GM19467 (cell line): Measurements from ENCODE around the gene INF2.
"Not testable (repeated sequence)": the region's sequence is repeated elsewhere in the genome, so short reads cannot be mapped to it uniquely, and the experiment has no call there.

ENCODE experiments used
- ATAC-seq: cut with Tn5 transposase; IDR thresholded peaks from one replicate; pipeline ENCODE4 v1.9.1; 2021; ENCODE audit warnings: mild to moderate bottlenecking, moderate library complexity; ENCODE audit not compliant: unreplicated experiment

INF2 gene

GRCh38 chr14:104656014-104656714 is 33.3 kb upstream of the INF2 start:
- no peak for ATAC-seq

DNA sequence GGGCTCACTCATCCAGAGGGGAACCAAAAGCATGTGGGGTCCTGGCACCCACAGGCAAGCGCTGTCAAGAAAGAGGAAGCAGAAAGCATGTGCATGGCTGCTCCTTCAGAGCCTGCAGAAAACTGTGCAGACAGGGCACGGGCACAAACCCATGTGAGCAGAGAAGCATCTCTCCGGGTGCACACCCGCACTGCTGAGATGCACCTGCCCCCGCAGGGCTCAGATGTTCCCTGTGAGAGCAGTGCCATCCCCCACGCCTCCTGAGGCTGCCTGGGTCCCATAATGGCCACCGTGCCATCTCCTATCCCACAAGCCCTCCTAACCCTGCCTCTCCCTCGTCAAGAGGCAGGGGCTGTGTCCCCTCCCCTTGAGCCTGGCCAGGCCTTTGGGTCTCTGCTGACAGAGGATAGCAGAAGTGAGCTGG is 32.3 kb upstream of the INF2 start:
- peak; percentile 37 for ATAC-seq

- ATAC-seq = no peak
Observed at GRCh38 chr14:104657563-104658324, 31.7 kb upstream of the INF2 start.

- ATAC-seq = no peak
Observed at GRCh38 chr14:104658325-104658712, 31.1 kb upstream of the INF2 start.

GRCh38 chr14:104659146-104659545 is 30.3 kb upstream of the INF2 start:
- no peak for ATAC-seq

DNA sequence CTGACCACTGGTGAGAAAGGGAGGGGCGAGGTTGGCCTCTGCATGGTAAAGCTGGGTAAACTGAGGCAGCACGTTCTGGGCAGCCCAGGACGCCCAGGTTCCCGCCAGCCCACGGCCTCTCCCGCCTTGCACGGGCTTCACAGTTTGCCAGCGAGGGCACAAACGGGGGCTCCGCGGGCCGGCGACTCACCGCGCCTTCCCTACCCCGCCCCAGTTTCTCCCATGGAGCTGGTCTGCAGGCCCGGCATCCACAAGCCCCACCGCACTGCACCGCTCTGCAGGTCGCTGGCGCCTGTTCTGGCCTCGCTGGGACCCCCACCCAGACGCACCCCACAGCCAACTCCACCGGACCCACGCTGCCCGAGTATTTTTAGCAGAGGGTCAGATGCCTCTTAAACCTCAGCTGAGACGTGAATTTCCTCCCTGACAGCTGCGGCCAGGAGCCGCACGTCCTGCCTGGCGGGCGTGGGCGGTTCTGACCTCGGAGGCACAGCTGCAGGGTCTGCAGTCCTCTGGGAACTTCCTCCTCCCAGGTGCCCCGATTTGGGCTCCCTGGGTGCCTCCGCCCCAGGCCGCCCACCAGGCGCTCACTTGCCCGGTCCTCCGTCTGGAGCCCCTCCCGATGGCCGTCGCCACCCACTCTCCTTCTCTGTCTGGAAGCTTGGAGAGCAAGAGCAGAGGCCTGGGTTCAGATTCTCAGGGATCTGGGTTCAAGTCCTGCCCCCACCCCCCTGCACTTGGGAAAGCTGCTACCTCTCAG is 29.5 kb upstream of the INF2 start:
- ATAC-seq = no peak

DNA sequence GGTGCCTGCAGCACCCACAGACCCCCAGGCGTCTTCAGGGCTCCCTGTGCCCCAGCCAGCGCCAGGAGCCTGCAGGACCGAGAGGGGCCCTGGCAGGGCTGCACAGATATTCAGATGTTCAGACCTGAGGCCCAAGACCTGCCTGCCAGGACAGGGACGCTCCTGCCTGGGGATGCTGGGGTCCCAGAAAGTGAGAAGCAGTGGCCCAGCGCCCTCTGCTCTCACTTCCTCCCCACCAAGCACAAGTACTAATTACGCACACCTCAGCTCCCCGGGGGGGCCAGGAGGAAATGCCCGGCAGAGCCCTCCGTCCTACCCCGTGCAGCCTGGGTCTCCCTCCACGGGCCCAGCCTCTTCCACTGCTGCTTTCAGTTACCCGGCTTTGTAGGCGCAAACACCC is 28.8 kb upstream of the INF2 start:
- peak; percentile 35 for ATAC-seq

GRCh38 chr14:104661086-104661485 is 28.3 kb upstream of the INF2 start:
- no peak for ATAC-seq

- not testable (repeated sequence) for ATAC-seq
Observed at GRCh38 chr14:104661528-104662157, 27.8 kb upstream of the INF2 start.

GRCh38 chr14:104662472-104662871 is 26.9 kb upstream of the INF2 start:
- ATAC-seq = not testable (repeated sequence)

- ATAC-seq = no peak
Observed at GRCh38 chr14:104664107-104664506, 25.3 kb upstream of the INF2 start.

GRCh38 chr14:104664588-104664987 is 24.8 kb upstream of the INF2 start:
- no peak for ATAC-seq

DNA sequence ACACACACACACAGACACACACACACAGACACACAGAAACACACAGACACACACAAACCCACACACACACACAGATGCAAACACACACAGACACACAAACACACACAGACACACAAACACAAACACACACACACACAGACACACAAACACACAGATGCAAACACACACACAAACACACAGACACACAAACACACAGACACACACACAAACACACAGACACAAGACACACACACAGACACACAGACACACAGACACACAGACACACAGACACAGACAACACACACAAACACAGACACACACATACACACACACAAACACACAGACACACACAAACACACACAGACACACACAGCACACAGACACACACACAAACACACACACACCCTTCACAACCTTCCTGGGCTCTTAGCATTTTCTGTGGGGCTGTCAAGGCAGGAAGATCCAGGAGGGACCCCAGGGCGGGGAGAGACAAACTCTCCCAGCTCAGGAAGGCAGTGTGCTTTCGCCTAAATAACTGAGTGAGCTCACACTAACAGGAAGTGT is 24.2 kb upstream of the INF2 start:
- no peak for ATAC-seq

DNA sequence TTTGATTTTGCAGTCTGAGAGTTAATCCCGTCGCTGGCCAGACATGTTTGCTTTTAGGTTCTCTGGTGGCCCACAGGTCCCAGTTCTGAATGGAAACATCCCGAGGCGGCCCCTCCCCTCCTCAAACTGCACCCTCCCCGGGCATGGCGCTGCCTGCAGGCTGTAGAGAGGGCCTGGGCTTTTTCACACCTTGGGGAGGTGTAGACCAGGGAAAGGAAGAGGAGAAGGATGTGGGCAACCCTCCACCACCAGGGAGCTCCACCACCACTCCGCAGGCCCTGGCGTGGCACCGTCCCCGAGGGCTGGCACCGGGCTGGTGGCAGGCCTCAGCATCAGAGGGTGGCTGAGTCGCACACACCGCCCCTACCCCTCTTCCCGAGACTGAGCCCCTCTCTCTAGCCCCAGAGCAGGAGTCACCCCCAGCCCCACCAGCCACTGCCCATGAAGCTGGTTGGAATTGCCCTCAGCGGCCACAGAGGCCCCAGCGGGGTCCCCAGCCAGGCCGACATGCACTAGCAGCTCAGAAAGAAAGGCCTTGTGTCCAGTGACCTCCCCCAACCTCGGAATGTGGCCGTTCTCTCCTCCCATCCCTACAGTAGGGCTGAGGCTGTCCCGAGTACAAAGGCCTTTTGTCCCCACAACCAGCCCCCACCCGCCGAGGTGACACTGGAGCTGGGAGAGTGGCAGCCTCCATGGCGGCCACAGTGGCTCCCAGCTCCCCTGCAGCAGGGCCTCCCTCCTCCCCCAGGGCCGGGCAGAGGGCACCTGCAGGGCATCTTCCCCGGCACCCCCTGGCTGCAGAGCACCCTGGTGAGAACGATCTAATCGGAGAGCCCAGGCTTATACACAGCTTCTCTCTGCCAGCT is 23.5 kb upstream of the INF2 start:
- ATAC-seq = no peak

DNA sequence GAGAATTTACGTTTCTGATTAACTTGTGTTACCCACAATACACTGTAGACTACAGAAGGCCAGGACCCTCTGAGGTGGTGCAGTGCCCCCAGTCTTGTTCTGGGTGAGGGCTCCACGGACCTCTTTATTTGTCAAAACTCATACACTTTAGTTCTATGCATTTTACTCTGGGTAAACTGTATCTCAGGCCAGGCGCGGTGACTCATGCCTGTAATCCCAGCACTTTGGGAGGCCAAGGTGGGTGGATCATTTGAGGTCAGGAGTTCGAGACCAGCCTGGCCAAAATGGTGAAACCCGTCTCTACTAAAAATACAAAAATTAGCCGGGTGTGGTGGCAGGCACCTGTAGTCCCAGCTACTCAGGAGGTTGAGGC is 22.9 kb upstream of the INF2 start:
- ATAC-seq = not testable (repeated sequence)

GRCh38 chr14:104666981-104667380 is 22.4 kb upstream of the INF2 start:
- ATAC-seq = no peak

DNA sequence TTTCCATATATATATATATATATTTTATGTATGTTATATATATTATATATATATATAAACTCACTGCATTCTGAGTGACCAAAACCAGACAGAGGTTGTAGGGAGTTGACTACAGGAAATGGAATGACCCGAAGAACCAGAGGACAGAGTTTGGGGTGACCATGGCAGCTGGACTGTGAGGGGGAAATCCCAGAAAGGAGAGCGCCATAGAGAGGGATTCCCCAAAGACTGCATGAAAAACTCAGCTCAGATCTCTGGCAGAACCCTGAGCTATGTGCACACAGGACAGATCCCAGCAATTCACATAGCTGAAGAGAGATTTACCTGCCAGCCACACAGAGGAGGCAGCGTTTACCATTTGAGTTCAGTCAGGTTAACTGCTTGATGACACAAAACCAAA is 19.7 kb upstream of the INF2 start:
- no peak for ATAC-seq

GRCh38 chr14:104671330-104671977 is 18.0 kb upstream of the INF2 start:
- not testable (repeated sequence) for ATAC-seq

DNA sequence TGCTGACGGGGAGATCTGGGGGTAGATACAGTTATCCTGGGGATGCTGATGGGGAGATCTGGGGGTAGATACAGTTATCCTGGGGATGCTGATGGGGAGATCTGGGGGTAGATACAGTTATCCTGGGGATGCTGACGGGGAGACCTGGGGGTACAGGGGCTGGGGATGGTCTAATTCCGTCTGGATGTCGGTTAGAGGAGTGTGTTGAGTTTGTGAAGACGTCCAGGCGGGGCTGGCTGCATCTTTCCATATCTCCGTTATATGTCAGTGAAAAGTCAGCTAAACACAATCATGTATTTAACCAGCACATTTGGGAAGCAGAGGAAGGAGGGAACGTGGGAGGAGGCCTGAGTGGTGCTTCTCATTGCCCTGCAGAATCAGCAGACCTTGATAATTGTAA is 17.3 kb upstream of the INF2 start:
- ATAC-seq = not testable (repeated sequence)

DNA sequence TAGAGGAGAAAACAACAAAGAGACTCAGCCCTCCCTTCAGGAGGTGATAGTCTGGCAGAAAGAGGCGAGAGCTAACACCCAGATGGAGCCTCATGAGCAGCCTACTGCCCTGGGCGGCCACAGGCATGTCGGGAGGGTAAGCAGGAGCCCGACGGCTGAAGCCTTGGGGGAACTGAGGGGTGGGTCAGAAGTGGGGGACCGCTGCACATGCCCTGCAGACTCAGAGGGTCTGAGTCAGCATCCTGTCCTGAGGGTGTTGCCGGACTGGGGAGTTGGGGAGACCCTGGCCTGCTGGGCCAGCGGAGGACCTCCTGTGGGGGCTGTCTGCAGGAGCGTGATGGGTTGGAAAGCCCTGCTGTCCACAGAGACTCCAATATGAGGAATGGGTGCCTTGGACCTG is 15.9 kb upstream of the INF2 start:
- ATAC-seq = no peak
